HL-60 (cell line): Measurements from ENCODE around the gene SMARCAL1.
A peak's percentile ranks its signal among the peaks of the same experiment; 100 is the strongest.

Experiments used
- CTCF ChIP-seq: IDR thresholded peaks from one replicate; pipeline ENCODE4 v1.5.1; 2011; ENCODE audit warnings: low read length, control low read depth, inconsistent platforms; ENCODE audit not compliant: insufficient read depth
- GABPA ChIP-seq: IDR thresholded peaks from 2 replicates; pipeline ENCODE4 v1.6.1; 2012; ENCODE audit warnings: low read depth
- POLR2AphosphoS5 ChIP-seq: IDR thresholded peaks from 2 replicates; pipeline ENCODE4 v1.6.1; 2012; ENCODE audit warnings: low read depth
- REST ChIP-seq: IDR thresholded peaks from 2 replicates; pipeline ENCODE4 v1.6.1; 2012; ENCODE audit warnings: low read depth; ENCODE audit not compliant: insufficient replicate concordance
- SPI1 ChIP-seq: IDR thresholded peaks from 2 replicates; pipeline ENCODE4 v1.6.1; 2012; ENCODE audit warnings: low read depth, mild to moderate bottlenecking, borderline replicate concordance

- TF ChIP-seq CTCF (no peak), GABPA (no peak), POLR2AphosphoS5 (no peak), SPI1 (peak; percentile 53; the same call in 1 of the 2 replicates), REST (no peak)
Observed at GRCh38 chr2:216428618-216429350, 16.5 kb downstream of the SMARCAL1 start.
